Peyer's patch (tissue), 4 donors: Measurements from ENCODE around the gene MAEA. TPM values are rescaled to one million over a fixed set of nuclear protein-coding genes. Genes with fewer than 3 reads are reported as not detected.

Experiments used
- DNase-seq, 3 donors: peaks; one replicate each; pipeline ENCODE4 v3.0.0-alpha.2; 2017 to 2019
- H3K27ac ChIP-seq, 4 donors: fragments of 200-600 bp; sonication (generic); one replicate each; pipeline ENCODE4 v1.5.1; 2016 to 2019
- H3K27me3 ChIP-seq, 2 donors: fragments of 200-600 bp; sonication (generic); one replicate each; pipeline ENCODE4 v1.5.1; 2019
- H3K36me3 ChIP-seq, 3 donors: fragments of 200-600 bp; sonication (generic); one replicate each; pipeline ENCODE4 v1.5.1; 2016 to 2019
- H3K4me1 ChIP-seq, 4 donors: fragments of 200-600 bp; sonication (generic); one replicate each; pipeline ENCODE4 v1.5.1; 2016 to 2019
- H3K4me3 ChIP-seq, 4 donors: fragments of 200-600 bp; sonication (generic); 1 replicate in 3 of 4; 2 replicates in 1 of 4; pipeline ENCODE4 v1.5.1; 2016 to 2019; ENCODE audit warnings: mild to moderate bottlenecking in 1 of 4
- H3K9me3 ChIP-seq, 4 donors: fragments of 200-600 bp; sonication (generic); one replicate each; pipeline ENCODE4 v1.5.1; 2016 to 2019; ENCODE audit warnings: mild to moderate bottlenecking in 1 of 4
- CTCF ChIP-seq, 6 experiments: fragments of 450-650 bp in 4 of 6; fragments of 200-600 bp in 2 of 6; sonication (generic) in 1 of 6; IDR thresholded peaks; one replicate each; pipeline ENCODE4 v1.5.1; 2017 to 2019; ENCODE audit warnings: antibody characterized with exemption in 6 of 6, mild to moderate bottlenecking in 3 of 6, moderate library complexity in 1 of 6
- POLR2A ChIP-seq, 2 donors: fragments of 450-650 bp; IDR thresholded peaks; one replicate each; pipeline ENCODE4 v1.5.1; 2017; ENCODE audit warnings: antibody characterized with exemption in 2 of 2, mild to moderate bottlenecking in 2 of 2, moderate library complexity in 2 of 2
- total RNA-seq, 4 donors: library from RNA; depleted of rRNA; stranded (reverse); fragments of >200 nt; gene quantifications; one replicate each; pipeline ENCODE4 v1.1.0, GENCODE V29; 2016

Gene MAEA
- total RNA-seq, 4 donors from 2014 or later = 112 to 200 (median 143) TPM

GRCh38 chr4:1377606-1378261, 88.0 kb downstream of the MAEA start:
- Histone ChIP-seq H3K4me1 (no peaks in the 10 kb centered on the region), H3K9me3 (no peaks in the 10 kb centered on the region), H3K4me3 (no peak overlapping the region), H3K27ac (no peak overlapping the region), H3K36me3 (peaks cover 0 to 53% (median 0%) of the 10 kb centered on the region in 3 donors), H3K27me3 (no peaks in the 10 kb centered on the region)
- DNase-seq = peak in 1 of 3 donors; percentile 38
- TF ChIP-seq POLR2A (IDR thresholded peaks at IDR 0.05) (no peak), CTCF (IDR thresholded peaks at IDR 0.05) (no peak)

- Histone ChIP-seq H3K9me3 (no peaks in the 10 kb centered on the region), H3K27me3 (no peaks in the 10 kb centered on the region), H3K4me1 (no peaks in the 10 kb centered on the region), H3K4me3 (no peak overlapping the region), H3K27ac (no peak overlapping the region), H3K36me3 (peaks cover 0 to 52% (median 0%) of the 10 kb centered on the region in 3 donors)
- peak in 1 of 3 donors; percentile 34 for DNase-seq
- TF ChIP-seq POLR2A (IDR thresholded peaks at IDR 0.05) = no peak
- TF ChIP-seq CTCF (IDR thresholded peaks at IDR 0.05) = no peak
These were observed 89.0 kb downstream of the MAEA start for GRCh38 chr4:1378559-1379231.

- DNase-seq = no peak
- TF ChIP-seq POLR2A (IDR thresholded peaks at IDR 0.05) (no peak), CTCF (IDR thresholded peaks at IDR 0.05) (no peak)
- no peaks in the 10 kb centered on the region for H3K27me3 ChIP-seq
- no peaks in the 10 kb centered on the region for H3K4me1 ChIP-seq
- no peaks in the 10 kb centered on the region for H3K9me3 ChIP-seq
- no peak overlapping the region for H3K4me3 ChIP-seq
- H3K27ac ChIP-seq = no peak overlapping the region
- H3K36me3 ChIP-seq = peaks cover 0 to 58% (median 0%) of the 10 kb centered on the region in 3 donors
These were observed 89.7 kb downstream of the MAEA start for GRCh38 chr4:1379351-1379781.

GRCh38 chr4:1379801-1380331, 90.2 kb downstream of the MAEA start:
- no peaks in the 10 kb centered on the region for H3K27me3 ChIP-seq
- peaks cover 0 to 58% (median 0%) of the 10 kb centered on the region in 3 donors for H3K36me3 ChIP-seq
- DNase-seq = peak in 1 of 3 donors; percentile 33
- no peak overlapping the region for H3K27ac ChIP-seq
- TF ChIP-seq CTCF (IDR thresholded peaks at IDR 0.05) = no peak
- no peak for TF ChIP-seq POLR2A (IDR thresholded peaks at IDR 0.05)
- H3K4me3 ChIP-seq = no peak overlapping the region
- no peaks in the 10 kb centered on the region for H3K9me3 ChIP-seq
- H3K4me1 ChIP-seq = no peaks in the 10 kb centered on the region

GRCh38 chr4:1380368-1381151, 90.9 kb downstream of the MAEA start:
- Histone ChIP-seq H3K27ac (no peak overlapping the region), H3K4me3 (no peak overlapping the region), H3K27me3 (no peaks in the 10 kb centered on the region), H3K4me1 (no peaks in the 10 kb centered on the region), H3K36me3 (peaks cover 0 to 58% (median 0%) of the 10 kb centered on the region in 3 donors), H3K9me3 (no peaks in the 10 kb centered on the region)
- DNase-seq = peak in 1 of 3 donors; percentile 37
- no peak for TF ChIP-seq POLR2A (IDR thresholded peaks at IDR 0.05)
- no peak for TF ChIP-seq CTCF (IDR thresholded peaks at IDR 0.05)
